ENCODE measurements around the gene GABPB1. TPM values are rescaled to one million over a fixed set of nuclear protein-coding genes. Genes with fewer than 3 reads are reported as not detected.

GABPB1 gene
- polyA plus RNA-seq, 1 donor (not counting 4 experiments of a cell fraction or from before 2014, with no cell fraction given): 23.3 TPM

- TF ChIP-seq EZH2 (IDR thresholded peaks at IDR 0.05; ENCODE audit: low read length) (no peak), CTCF (optimal IDR thresholded peaks at IDR 0.05 in 1 of 3, IDR thresholded peaks at IDR 0.05 in 1 of 3, conservative IDR thresholded peaks at IDR 0.05 in 1 of 3; ENCODE audit: extremely low read depth in 1 of 3, insufficient read depth in 2 of 3, low read length in 3 of 3) (no peak)
- Histone ChIP-seq H3K36me3 (ENCODE audit: control insufficient read depth in 2 of 2, extremely low read depth in 1 of 2, insufficient read depth in 2 of 2, low read length in 2 of 2) (no peaks in the 10 kb centered on the region), H3K4me2 (ENCODE audit: control insufficient read depth, extremely low read depth, insufficient read depth, low read depth, low read length) (no peak overlapping the region), H3K9ac (ENCODE audit: control insufficient read depth, extremely low read depth, insufficient read depth, low read length) (no peak overlapping the region), H3K9me3 (ENCODE audit: control insufficient read depth, low read depth, low read length) (no peaks in the 10 kb centered on the region), H3K4me1 (ENCODE audit: control insufficient read depth, extremely low read depth, insufficient read depth, low read length) (peaks cover 11% of the 10 kb centered on the region), H3K9me1 (ENCODE audit: control insufficient read depth, extremely low read depth, insufficient read depth, low read length) (no peaks in the 10 kb centered on the region), H4K20me1 (ENCODE audit: control insufficient read depth, extremely low read depth, insufficient read depth, low read length) (no peaks in the 10 kb centered on the region), H3K27ac (ENCODE audit: control insufficient read depth, insufficient read depth, low read length) (no peak overlapping the region), H3K79me2 (ENCODE audit: control insufficient read depth, insufficient read depth, low read length) (no peaks in the 10 kb centered on the region), H3K27me3 (ENCODE audit: control insufficient read depth, extremely low read depth, insufficient read depth, low read length) (no peaks in the 10 kb centered on the region), H2AFZ (ENCODE audit: control insufficient read depth, low read length) (no peak overlapping the region), H3K4me3 (ENCODE audit: control insufficient read depth in 2 of 3, extremely low read depth in 1 of 3, insufficient read depth in 2 of 3, low read depth in 1 of 3, low read length in 3 of 3) (no peak overlapping the region)
- FAIRE-seq (no peak), DNase-seq (ENCODE audit: low read depth, low spot score) (no peak)
- dilution Hi-C loops (cut with MboI; ENCODE audit: extremely low pct_ligation_motif_present, low sequenced_read_pairs): no loop called here
These were observed 79.1 kb downstream of the GABPB1 start for GRCh38 chr15:50275908-50276307.

- no peaks in the 10 kb centered on the region for H4K20me1 ChIP-seq (ENCODE audit: control insufficient read depth, extremely low read depth, insufficient read depth, low read length)
- DNase-seq (ENCODE audit: low read depth, low spot score): no peak
- H3K9ac ChIP-seq (ENCODE audit: control insufficient read depth, extremely low read depth, insufficient read depth, low read length): no peak overlapping the region
- H2AFZ ChIP-seq (ENCODE audit: control insufficient read depth, low read length): no peak overlapping the region
- H3K27ac ChIP-seq (ENCODE audit: control insufficient read depth, insufficient read depth, low read length): no peak overlapping the region
- no peak for FAIRE-seq
- no peaks in the 10 kb centered on the region for H3K79me2 ChIP-seq (ENCODE audit: control insufficient read depth, insufficient read depth, low read length)
- H3K4me1 ChIP-seq (ENCODE audit: control insufficient read depth, extremely low read depth, insufficient read depth, low read length): peaks cover 3% of the 10 kb centered on the region
- H3K4me3 ChIP-seq (ENCODE audit: control insufficient read depth in 2 of 3, extremely low read depth in 1 of 3, insufficient read depth in 2 of 3, low read depth in 1 of 3, low read length in 3 of 3): no peak overlapping the region
- no peaks in the 10 kb centered on the region for H3K36me3 ChIP-seq (ENCODE audit: control insufficient read depth in 2 of 2, extremely low read depth in 1 of 2, insufficient read depth in 2 of 2, low read length in 2 of 2)
- TF ChIP-seq EZH2 (IDR thresholded peaks at IDR 0.05; ENCODE audit: low read length) (no peak), CTCF (optimal IDR thresholded peaks at IDR 0.05 in 1 of 3, IDR thresholded peaks at IDR 0.05 in 1 of 3, conservative IDR thresholded peaks at IDR 0.05 in 1 of 3; ENCODE audit: extremely low read depth in 1 of 3, insufficient read depth in 2 of 3, low read length in 3 of 3) (no peak)
- no peaks in the 10 kb centered on the region for H3K9me3 ChIP-seq (ENCODE audit: control insufficient read depth, low read depth, low read length)
- no peaks in the 10 kb centered on the region for H3K27me3 ChIP-seq (ENCODE audit: control insufficient read depth, extremely low read depth, insufficient read depth, low read length)
- no peak overlapping the region for H3K4me2 ChIP-seq (ENCODE audit: control insufficient read depth, extremely low read depth, insufficient read depth, low read depth, low read length)
- H3K9me1 ChIP-seq (ENCODE audit: control insufficient read depth, extremely low read depth, insufficient read depth, low read length): no peaks in the 10 kb centered on the region
- dilution Hi-C loops (cut with MboI; ENCODE audit: extremely low pct_ligation_motif_present, low sequenced_read_pairs): no loop called here
These were observed 79.9 kb downstream of the GABPB1 start for GRCh38 chr15:50275091-50275490.
